HL-60/S4 treated with retinoic acid at 250 ng/mL for 4 days and 3 days (cell line): ENCODE measurements around the gene SELENOI.
"Not testable (repeated sequence)": the region's sequence is repeated elsewhere in the genome, so short reads cannot be mapped to it uniquely, and the experiment has no call there.

Experiments used
- in situ Hi-C: fragments of 300-500 bp; cut with MboI; formaldehyde crosslinking; loops from 2 replicates; pipeline ENCODE4 v1.7.0; 2022; ENCODE audit warnings: low sequenced_read_pairs

The SELENOI gene

DNA sequence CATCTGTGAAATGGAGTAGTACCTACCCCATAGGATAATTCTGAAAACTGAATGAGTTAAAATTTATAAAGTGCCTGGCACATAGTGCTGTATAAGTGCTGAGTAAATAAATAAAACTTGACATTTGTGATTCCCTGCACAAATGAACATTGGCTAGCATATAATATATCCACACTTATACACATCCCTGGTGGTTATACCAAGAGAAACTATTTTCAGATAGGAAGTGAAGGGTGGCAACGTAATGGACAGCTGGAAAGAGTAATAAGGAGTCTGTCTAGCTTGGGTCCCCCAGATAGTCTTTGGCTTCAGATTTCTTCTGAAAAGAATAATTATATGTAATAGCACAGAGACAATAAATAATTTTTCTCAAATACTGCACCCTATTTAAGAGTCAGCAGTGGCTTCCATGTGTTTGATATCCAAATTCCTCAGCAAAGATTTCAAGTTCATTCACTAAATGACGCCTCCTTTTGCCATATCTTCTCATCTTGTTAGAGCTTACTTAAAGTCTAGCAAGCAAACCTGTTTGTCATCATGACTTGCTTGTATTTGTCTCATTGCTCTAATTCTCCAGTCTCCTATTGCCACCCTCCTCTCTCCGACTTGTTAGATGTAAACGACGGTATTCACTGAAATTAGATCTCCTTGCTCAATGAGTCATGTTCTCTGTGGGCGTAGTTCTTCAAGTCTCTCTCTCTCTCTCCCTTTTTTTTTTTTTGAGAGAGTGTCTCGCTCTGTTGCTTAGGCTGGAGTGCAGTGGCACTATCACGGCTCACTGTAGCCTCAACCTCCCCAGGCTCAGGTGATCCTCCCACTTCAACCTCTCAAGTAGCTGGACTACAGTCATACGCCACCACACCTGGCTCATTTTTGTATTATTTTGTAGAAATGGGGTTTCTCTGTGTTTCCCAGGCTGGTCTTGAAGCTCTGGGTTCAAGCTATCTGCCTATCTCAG is 9.4 kb downstream of the SELENOI start:
- in situ Hi-C loops, result no loop called here

DNA sequence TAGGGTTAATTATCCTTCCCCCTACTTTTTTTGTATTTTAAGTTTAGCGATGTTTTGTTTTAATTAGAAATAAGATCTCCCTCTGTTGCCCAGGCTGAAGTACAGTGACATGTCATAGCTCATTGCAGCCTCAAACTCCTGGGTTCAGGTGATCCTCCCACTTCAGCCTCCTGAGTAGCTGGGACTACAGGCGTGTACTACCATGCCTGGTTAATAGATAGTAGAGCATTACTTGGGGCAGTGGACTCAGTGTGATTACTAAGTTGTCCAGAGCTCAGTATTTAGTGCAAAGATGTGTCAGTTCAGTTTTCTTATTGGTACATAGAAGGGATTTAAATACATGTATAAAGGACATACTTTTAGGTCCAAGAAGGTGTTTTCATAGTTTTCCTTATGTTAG is 10.2 kb downstream of the SELENOI start:
- in situ Hi-C loops, result no loop called here

DNA sequence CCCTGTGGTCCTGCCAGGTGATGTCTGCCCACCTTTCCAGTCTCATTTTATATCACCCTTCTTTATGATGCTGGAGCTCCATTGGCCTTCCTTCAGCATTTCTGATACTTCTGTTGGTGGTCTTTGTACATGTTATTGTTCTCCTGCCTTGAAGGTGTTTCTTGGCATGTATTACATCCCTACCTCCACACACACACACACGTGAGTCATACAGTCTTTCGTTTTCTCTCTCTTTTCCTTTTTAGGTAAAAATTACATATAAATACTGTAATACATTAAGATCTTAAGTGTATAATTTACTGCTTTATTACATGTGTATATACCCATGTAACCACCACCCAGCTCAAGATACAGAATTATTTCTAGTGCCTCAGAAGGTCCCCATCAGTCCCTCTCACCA is 10.8 kb downstream of the SELENOI start:
- in situ Hi-C loops, result no loop called here

- in situ Hi-C loops, result no loop called here
These were observed 14.0 kb downstream of the SELENOI start for GRCh38 chr2:26359886-26360473.

- in situ Hi-C loops, result no loop called here
These were observed 17.4 kb downstream of the SELENOI start for GRCh38 chr2:26363323-26363722.

- in situ Hi-C loops, result no loop called here
These were observed 18.0 kb downstream of the SELENOI start for GRCh38 chr2:26363958-26364357.

GRCh38 chr2:26364669-26365068 is 18.7 kb downstream of the SELENOI start:
- in situ Hi-C loops, result no loop called here

- in situ Hi-C loops, result no loop called here
These were observed 21.0 kb downstream of the SELENOI start for GRCh38 chr2:26366957-26367356.

DNA sequence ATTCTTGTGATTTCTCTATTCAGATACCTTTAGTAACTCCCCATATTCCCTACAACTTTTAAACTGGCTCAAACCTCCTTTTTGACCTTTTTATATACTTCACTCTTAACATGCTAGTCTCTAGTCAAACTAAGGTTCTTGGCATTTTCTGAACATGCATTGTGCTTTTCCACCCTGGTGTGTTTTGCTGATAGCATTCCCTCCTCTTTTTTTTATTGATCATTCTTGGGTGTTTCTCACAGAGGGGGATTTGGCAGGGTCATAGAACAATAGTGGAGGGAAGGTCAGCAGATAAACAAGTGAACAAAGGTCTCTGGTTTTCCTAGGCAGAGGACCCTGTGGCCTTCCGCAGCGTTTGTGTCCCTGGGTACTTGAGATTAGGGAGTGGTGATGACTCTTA is 23.7 kb downstream of the SELENOI start:
- in situ Hi-C loops, result not testable (repeated sequence)

GRCh38 chr2:26370909-26371308 is 25.0 kb downstream of the SELENOI start:
- in situ Hi-C loops, result not testable (repeated sequence)

DNA sequence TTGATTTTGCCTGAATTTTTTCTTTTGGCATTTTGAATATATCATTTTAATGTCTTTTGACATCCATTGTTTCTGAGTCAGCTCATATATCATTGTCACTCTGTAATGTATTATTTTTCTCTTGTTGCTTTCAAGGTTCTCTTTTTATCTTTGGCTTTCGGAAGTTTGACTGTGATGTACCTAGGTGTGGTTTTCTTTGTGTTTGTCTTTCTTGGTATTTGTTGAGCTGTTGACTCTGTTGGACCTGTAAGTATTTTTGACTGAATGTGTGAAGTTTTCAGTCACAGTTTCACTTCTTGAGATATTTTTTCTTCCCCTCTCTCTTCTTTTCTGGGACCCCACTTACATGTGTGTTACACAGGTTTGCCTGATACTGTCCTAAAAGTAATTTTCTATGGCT is 30.9 kb downstream of the SELENOI start:
- in situ Hi-C loops, result no loop called here

- in situ Hi-C loops, result no loop called here
These were observed 34.3 kb downstream of the SELENOI start for GRCh38 chr2:26380281-26380680.

GRCh38 chr2:26382564-26382963 is 36.6 kb downstream of the SELENOI start:
- in situ Hi-C loops, result no loop called here

GRCh38 chr2:26384183-26384582 is 38.2 kb downstream of the SELENOI start:
- in situ Hi-C loops, result no loop called here

- in situ Hi-C loops, result no loop called here
These were observed 38.7 kb downstream of the SELENOI start for GRCh38 chr2:26384597-26384996.

GRCh38 chr2:26387189-26387588 is 41.2 kb downstream of the SELENOI start:
- in situ Hi-C loops, result no loop called here

- in situ Hi-C loops, result no loop called here
These were observed 48.8 kb downstream of the SELENOI start for GRCh38 chr2:26394694-26395093.

DNA sequence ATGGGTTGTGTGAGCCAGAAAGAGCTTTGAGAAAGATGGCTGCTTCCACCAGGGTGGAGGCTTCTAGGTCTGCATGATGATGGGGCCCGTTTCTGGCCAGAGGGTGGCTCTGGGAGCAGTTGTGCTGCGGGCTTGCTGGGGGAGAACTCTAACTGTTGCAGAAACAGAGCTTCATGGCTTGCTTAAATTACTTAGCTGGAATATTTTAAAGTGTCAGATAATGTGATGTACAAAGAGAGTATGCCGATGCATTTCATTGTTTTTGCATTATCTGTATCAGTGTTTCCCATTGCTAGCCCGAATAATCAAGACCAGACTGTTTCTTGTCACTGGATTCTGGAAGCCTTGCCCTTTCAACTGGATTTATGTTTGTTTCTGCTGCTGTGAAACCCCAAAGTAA is 49.5 kb downstream of the SELENOI start:
- in situ Hi-C loops, result no loop called here

- in situ Hi-C loops, result no loop called here
These were observed 50.9 kb downstream of the SELENOI start for GRCh38 chr2:26396734-26397298.

GRCh38 chr2:26399771-26400376 is 53.9 kb downstream of the SELENOI start:
- in situ Hi-C loops, result no loop called here

DNA sequence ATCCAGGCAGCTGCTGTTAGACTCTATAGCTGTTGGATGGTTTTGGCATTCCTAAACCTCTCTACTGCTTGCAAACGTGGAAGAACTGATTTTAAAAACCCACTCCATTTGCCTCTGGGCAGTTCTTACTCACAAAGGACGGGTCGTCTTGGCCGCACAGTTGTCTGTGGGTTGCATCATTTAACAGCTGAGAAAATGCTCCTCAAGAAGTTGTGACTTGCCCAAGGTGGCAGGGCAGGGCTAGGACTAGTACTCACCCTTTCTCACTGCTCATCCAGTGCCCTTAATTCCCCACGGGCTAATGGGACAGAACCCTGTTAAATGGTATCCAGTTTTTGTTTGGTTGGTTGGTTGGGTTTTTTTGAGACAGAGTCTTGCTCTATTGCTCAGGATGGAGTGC is 54.8 kb downstream of the SELENOI start:
- in situ Hi-C loops, result no loop called here
